Heart right ventricle (tissue), 16 donors: ENCODE results near the gene TMEM88. TPM values are rescaled to one million over a fixed set of nuclear protein-coding genes. Genes with fewer than 3 reads are reported as not detected.

Source experiments
- ATAC-seq, 8 donors: fragments of 200-7000 bp; cut with Tn5 transposase; one replicate each; pipeline ENCODE4 v1.9.1; 2020; ENCODE audit warnings: mild to moderate bottlenecking in 8 of 8, moderate library complexity in 8 of 8, moderate number of reproducible peaks in 1 of 8
- DNase-seq, 2 donors: peaks; one replicate each; pipeline ENCODE4 v3.0.0-alpha.2; 2020
- H3K27ac ChIP-seq, 10 donors: fragments of 200-600 bp; sonication (generic) in 2 of 10; one replicate each; pipeline versions ENCODE4 v1.5.0 to v1.8.0; 2020 to 2022; ENCODE audit warnings: mild to moderate bottlenecking in 3 of 10
- H3K27me3 ChIP-seq, 7 donors: fragments of 200-600 bp; one replicate each; pipeline ENCODE4 v1.8.0; 2021 to 2022; ENCODE audit warnings: mild to moderate bottlenecking in 2 of 7
- H3K36me3 ChIP-seq, 9 donors: fragments of 200-600 bp; sonication (generic) in 1 of 9; one replicate each; pipeline versions ENCODE4 v1.5.0 to v1.8.0; 2020 to 2022; ENCODE audit warnings: mild to moderate bottlenecking in 2 of 9
- H3K4me1 ChIP-seq, 9 donors: fragments of 200-600 bp; sonication (generic) in 1 of 9; one replicate each; pipeline versions ENCODE4 v1.5.0 to v1.8.0; 2020 to 2022; ENCODE audit warnings: mild to moderate bottlenecking in 4 of 9
- H3K4me3 ChIP-seq, 10 donors: fragments of 200-600 bp; sonication (generic) in 2 of 10; one replicate each; pipeline versions ENCODE4 v1.5.0 to v1.8.0; 2020 to 2022; ENCODE audit warnings: mild to moderate bottlenecking in 7 of 10, moderate library complexity in 2 of 10
- H3K9me3 ChIP-seq, 11 donors: fragments of 200-600 bp in 10 of 11; sonication (generic) in 2 of 11; one replicate each; pipeline versions ENCODE4 v1.5.0 to v1.8.0; 2013 to 2022; ENCODE audit warnings: mild to moderate bottlenecking in 2 of 11, control low read depth in 1 of 11, moderate library complexity in 1 of 11
- WGBS, 2 donors: extraction: QIAGEN DNeasy Blood & Tissue Kit; methylation state at CpG; one replicate each; pipeline ENCODE4 v1.1.7; 2013; ENCODE audit warnings: inconsistent platforms in 1 of 2; 5-methylcytosine and 5-hydroxymethylcytosine counted together
- intact Hi-C, 10 donors: fragments of 100-400 bp; cut with DNase I; formaldehyde crosslinking; loops; one replicate each; pipeline versions ENCODE4 v1.11.1 to v1.14.2; 2022
- polyA plus RNA-seq, 2 donors: library from polyadenylated mRNA; stranded (reverse); fragments of 200-250 nt; gene quantifications; one replicate each; pipeline ENCODE4 v1.2.3, GENCODE V29; 2013
- total RNA-seq, 10 donors: library from RNA; stranded (reverse); fragmentation: NEBNext Ultra II Directional in 3 of 10; extraction: Animal tissue kit (Norgen Biotek cat#: 25700) in 3 of 10; gene quantifications; one replicate each; pipeline versions ENCODE4 v1.2.1 to v1.2.4, GENCODE V29; 2021 to 2023
- TF ChIP-seq, protein P1 (sequence below), 9 donors: fragments of 200-600 bp; sonication (generic) in 2 of 9; IDR thresholded peaks; one replicate each; pipeline versions ENCODE4 v1.5.0 to v1.8.0; 2021 to 2022; ENCODE audit warnings: antibody characterized with exemption in 9 of 9, mild to moderate bottlenecking in 5 of 9, moderate library complexity in 1 of 9
- donor health status: Arrhythmogenic right ventricular cardiomyopathy.
- donor health status: ischemic (EF 13 %, LVEDD 7.1; RV severe dilation, severe dysfunction).
- donor health status: healthy with polysubstance abuse.
- donor health status: DM: no; HTN: yes; CAD: no.
- donor health status: DM: no; HTN: no; CAD: no.
- donor health status: ischemic (EF 25% LVEDD 6.9; RV normal size, moderate dysfunction).
- donor health status: ischemic (EF 25% LVEDD 5.7; RV mildly dilated, moderate dysfunction).
- donor health status: healthy.
- donor health status: DM: yes; HTN: yes; CAD: no.
- donor health status: Ischemic cardiomyopathy.
- donor health status: ischemic (EF 35%, LVEDD 5.7; RV mildly dilated, moderate dysfunction).
- donor health status: nonischemic (EF 11% LVEDD 7.7; RV severe dilation, severe dysfunction).
- donor health status: DM: yes; HTN: yes; CAD: no.
- donor health status: PGD.
- donor health status: ischemic (EF 29% LVEDD 5.4; RV normal size, mild dysfunction).
- donor health status: nonischemic (EF 23%, LVEDD 6.1; RV moderate dilation, normal function).

The TMEM88 gene
- total and polyA plus RNA-seq, 12 donors: 12.3 to 298 (median 24.8) TPM

DNA sequence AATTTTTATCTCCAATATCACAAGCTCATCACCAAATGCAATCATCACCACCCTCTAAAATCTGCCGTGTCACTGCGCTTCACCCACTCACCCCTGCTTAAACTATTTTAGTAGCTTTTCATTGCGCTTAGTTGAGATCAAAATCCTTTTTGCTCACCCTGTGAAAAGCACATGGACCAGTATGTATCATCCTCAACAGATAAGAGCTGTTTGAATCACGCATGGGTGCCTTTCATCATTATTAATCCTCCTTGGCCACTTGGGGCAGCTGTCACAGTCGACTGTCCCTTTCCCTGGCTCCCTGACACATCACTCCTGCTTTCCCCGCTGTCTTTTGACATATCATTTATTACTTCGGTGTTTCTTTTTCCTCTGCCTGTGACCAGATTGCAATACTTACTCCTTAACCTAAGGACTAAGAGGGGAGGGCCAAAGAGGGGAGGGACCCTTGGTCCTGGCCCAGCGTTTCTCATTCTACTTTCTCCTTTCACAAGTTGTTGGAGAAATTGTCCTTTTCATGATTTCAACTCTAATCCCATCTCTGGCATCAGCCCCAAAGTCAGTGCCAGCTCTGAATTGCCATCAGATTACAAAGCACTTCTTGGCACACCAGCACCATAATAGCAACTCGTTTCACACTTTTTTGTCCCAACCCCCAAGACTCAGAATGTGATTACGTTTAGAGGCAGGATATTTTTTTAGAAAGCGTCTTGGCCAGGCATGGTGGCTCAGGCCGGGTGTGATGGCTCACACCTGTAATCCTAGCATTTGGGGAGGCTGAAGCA, 29.5 kb upstream of the TMEM88 start:
- Histone ChIP-seq H3K27me3 (peaks cover 0 to 5% (median 0%) of the 10 kb centered on the region in 7 donors), H3K4me1 (peaks cover 0 to 7% (median 0%) of the 10 kb centered on the region in 9 donors), H3K9me3 (no peaks in the 10 kb centered on the region), H3K27ac (no peak overlapping the region), H3K36me3 (no peaks in the 10 kb centered on the region), H3K4me3 (no peak overlapping the region)
- intact Hi-C loops: loop anchor here in 4 of 10 donors (10.0 kb wide), 2 partner anchors 69 to 159 kb away; no protein-coding TSS in a partner anchor
- DNase-seq (no peak), ATAC-seq (peak in 1 of 8 donors; percentile 20)
- 40 to 44% methylated on average over 12 of the region's 12 CpGs for WGBS, 2 donors
- TF ChIP-seq, protein P1, sequence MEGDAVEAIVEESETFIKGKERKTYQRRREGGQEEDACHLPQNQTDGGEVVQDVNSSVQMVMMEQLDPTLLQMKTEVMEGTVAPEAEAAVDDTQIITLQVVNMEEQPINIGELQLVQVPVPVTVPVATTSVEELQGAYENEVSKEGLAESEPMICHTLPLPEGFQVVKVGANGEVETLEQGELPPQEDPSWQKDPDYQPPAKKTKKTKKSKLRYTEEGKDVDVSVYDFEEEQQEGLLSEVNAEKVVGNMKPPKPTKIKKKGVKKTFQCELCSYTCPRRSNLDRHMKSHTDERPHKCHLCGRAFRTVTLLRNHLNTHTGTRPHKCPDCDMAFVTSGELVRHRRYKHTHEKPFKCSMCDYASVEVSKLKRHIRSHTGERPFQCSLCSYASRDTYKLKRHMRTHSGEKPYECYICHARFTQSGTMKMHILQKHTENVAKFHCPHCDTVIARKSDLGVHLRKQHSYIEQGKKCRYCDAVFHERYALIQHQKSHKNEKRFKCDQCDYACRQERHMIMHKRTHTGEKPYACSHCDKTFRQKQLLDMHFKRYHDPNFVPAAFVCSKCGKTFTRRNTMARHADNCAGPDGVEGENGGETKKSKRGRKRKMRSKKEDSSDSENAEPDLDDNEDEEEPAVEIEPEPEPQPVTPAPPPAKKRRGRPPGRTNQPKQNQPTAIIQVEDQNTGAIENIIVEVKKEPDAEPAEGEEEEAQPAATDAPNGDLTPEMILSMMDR (IDR thresholded peaks at IDR 0.05): peak in 4 of 9 donors; percentile 23 to 29 (median 26)

DNA sequence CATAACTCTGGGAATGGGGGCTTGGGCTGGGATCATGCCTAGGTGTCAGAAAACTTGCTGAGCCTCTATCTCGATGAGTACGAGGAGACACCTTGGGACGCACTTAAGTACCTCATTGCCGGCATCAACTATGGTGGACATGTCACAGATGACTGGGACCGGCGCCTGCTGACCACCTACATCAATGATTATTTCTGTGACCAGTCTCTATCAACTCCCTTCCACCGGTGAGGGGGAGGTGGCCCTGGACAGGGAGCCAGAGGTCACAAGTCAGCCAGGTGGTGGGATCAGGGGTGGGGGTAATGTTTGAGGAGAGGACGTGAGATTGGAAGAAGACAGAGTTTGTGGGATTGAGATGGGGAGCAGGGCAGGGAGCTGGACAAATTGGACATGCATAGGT, 24.2 kb upstream of the TMEM88 start:
- TF ChIP-seq, protein P1 (IDR thresholded peaks at IDR 0.05): no peak
- Histone ChIP-seq H3K4me3 (no peak overlapping the region), H3K27ac (no peak overlapping the region), H3K36me3 (no peaks in the 10 kb centered on the region), H3K9me3 (no peaks in the 10 kb centered on the region), H3K4me1 (peaks cover 0 to 12% (median 7%) of the 10 kb centered on the region in 9 donors), H3K27me3 (peaks cover 0 to 5% (median 0%) of the 10 kb centered on the region in 7 donors)
- 88 to 92% methylated on average over 8 of the region's 8 CpGs for WGBS, 2 donors
- DNase-seq: no peak
- intact Hi-C loops: loop anchor here in 2 of 10 donors (5.0 to 10.0 kb wide), 3 partner anchors 57 to 324 kb away; partner anchors contain the start of genes CHD3 (in 1 of the 2) and PER1 (in 1 of the 2)
- ATAC-seq: no peak

DNA sequence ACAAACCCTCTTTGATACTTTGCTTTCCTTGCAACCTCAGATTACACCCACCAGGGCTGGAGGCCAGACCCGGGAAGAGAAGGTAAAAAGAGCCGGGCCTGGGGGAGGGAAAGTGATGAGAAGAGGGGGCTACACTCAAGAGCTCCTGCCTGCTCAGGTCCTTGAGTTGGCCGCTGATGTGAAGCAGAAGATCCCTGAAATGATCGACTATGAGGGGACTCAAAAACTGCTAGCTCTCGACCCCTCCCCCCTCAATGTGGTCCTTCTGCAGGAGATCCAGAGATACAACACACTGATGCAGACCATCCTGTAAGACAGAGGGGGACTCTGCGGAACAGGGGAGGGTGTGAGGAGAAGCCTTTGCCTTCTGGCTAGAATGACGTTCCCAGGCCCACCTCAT, 23.6 kb upstream of the TMEM88 start:
- DNase-seq (no peak), ATAC-seq (no peak)
- Histone ChIP-seq H3K4me3 (no peak overlapping the region), H3K9me3 (no peaks in the 10 kb centered on the region), H3K4me1 (peaks cover 2 to 17% (median 7%) of the 10 kb centered on the region in 9 donors), H3K36me3 (no peaks in the 10 kb centered on the region), H3K27ac (no peak overlapping the region), H3K27me3 (peaks cover 0 to 5% (median 0%) of the 10 kb centered on the region in 7 donors)
- intact Hi-C loops: loop anchor here in 2 of 10 donors (5.0 to 10.0 kb wide), 3 partner anchors 56 to 324 kb away; partner anchors contain the start of genes CHD3 (in 1 of the 2) and PER1 (in 1 of the 2)
- WGBS, 2 donors: 75 to 81% methylated on average over 7 of the region's 7 CpGs
- TF ChIP-seq, protein P1 (IDR thresholded peaks at IDR 0.05): no peak

DNA sequence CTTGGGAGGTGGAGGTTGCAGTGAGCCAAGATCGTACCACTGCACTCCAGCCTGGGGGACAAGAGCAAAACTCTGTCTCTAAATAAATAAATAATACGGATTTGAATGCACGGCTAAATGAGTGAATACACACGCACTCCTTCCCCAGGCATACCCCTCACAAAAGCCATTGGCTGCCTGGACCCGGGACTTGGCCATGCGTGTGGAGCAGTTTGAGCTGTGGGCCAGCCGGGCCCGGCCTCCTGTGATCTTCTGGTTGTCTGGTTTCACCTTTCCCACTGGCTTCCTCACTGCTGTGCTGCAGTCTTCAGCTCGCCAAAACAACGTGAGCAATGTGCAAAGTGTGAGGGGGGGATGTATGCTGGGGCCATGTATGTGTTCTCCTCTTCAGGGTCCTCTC, 22.4 kb upstream of the TMEM88 start:
- Histone ChIP-seq H3K27me3 (peaks cover 0 to 5% (median 0%) of the 10 kb centered on the region in 7 donors), H3K9me3 (no peaks in the 10 kb centered on the region), H3K36me3 (no peaks in the 10 kb centered on the region), H3K27ac (no peak overlapping the region), H3K4me3 (no peak overlapping the region), H3K4me1 (peaks cover 4 to 29% (median 19%) of the 10 kb centered on the region in 9 donors)
- TF ChIP-seq, protein P1 (IDR thresholded peaks at IDR 0.05): no peak
- intact Hi-C loops: loop anchor here in 3 of 10 donors (2.0 to 10.0 kb wide), 4 partner anchors 55 to 322 kb away; partner anchors contain the start of genes CHD3 (in 1 of the 3) and PER1 (in 1 of the 3)
- no peak for ATAC-seq
- DNase-seq: no peak
- 90 to 91% methylated on average over 10 of the region's 10 CpGs for WGBS, 2 donors
